ENCODE data around the gene HIF3A.

GRCh38 chr19:46270521-46271256 is 26.2 kb upstream of the HIF3A start:
- TF ChIP-seq CTCF (IDR thresholded peaks at IDR 0.05) (no peak), POLR2A (IDR thresholded peaks at IDR 0.05) (no peak)
